ENCODE data around the gene SPOCK2. TPM values are rescaled to one million over a fixed set of nuclear protein-coding genes. Genes with fewer than 3 reads are reported as not detected.

SPOCK2 gene
- total RNA-seq, 1 donor from 2014 or later: 0.78 TPM

DNA sequence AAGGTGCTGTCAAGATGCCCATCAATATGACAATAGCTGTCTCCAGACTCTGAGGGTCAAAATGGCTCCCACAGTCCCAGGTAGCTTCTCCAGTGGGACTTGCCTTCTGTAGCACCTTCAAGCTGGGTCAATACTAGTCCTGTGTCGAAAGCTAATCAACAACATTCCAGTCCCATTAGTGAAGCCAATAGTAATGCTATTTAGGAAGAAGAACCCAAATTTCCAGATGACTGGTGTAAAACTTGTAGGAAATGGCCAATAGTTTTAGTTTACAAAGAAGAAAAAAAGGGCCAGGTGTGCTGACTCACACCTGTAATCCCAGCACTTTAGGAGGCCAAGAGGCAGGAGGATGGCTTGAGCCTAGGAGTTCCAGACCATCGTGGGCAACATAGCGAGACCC, 2.0 kb upstream of the SPOCK2 start:
- DNase-seq (ENCODE audit: low read depth): no peak

DNA sequence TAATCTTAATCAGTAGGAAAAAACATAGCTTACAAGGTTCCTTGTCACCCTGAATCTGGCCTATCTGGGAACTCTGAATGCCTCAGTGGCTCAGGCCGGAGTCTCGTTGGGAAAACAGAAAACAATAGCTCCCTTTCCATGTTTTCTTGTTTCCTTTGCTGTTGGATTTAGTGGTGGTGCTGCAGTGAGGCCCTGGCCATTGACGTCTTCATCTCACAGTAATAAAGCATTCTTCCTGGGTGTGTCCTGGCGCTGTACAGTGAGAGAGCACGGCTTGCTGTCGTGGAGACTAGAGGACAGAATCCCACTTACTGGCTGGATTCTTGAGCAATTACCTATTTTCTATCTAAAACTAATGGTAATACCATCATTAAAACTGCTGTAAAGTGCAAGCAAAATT, 1.3 kb upstream of the SPOCK2 start:
- no peak for DNase-seq (ENCODE audit: low read depth)

DNA sequence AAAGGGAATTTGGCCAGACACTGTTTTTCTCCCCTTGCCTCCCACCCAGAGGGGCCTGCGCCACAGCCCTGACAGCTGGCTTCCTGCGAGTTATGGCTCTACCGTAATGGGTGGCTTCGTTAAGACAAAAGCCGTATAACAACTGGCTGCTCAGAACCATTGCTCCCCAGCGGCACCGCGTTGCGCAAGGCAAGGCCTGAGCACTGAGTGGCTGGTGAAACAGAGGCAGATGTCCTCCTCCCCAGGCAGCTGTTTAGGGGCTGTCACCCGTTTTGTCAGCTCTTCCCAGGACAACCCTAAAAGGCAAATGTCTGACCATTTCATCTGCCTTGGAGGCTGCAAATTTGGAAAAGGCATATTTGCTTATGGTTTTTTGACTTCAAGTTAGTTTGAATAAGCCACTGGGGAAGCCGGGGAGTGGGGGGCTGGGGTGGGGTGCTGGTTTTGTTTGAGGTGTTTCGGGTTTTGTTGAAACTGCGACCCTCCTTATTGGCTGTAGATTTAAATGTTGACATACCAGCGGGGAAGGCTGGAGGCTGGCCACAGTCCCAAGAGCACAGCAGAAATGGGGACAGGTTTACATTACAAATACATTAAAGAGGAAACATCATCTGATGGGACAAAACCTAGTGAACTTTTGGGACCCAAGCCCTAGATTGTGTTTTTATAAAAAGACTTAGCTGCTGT, 681 bp upstream of the SPOCK2 start:
- peak; percentile 49 for DNase-seq (ENCODE audit: low read depth)

DNA sequence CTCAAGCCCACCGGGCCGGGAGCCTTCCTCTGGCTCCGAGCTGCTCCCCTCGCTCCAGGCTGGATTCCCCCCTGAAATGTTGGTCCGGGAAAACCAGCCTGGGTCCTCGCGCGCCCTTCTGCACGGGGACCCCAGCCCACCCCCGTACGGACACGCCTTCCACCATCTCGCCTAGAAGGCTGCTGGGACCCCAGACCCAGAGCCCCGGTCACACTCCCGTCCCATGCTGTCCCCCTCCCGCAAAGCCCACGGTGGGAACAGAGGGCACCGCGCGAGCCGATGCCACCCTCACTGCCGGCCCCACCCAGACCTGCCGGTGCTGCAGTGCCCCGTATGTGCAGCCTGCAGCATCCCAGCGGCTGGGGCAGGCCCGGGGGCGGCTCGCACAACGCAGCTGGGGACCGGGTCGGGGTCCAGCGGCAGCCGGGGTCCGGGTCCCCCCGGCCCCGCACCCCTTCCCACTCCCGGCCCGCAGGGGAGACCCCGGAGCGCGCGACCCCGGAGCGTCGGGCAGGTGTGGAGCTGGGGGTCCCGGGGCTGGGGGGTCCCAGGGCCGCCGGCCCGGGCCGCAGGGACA, 871 bp downstream of the SPOCK2 start:
- DNase-seq (ENCODE audit: low read depth): no peak

DNA sequence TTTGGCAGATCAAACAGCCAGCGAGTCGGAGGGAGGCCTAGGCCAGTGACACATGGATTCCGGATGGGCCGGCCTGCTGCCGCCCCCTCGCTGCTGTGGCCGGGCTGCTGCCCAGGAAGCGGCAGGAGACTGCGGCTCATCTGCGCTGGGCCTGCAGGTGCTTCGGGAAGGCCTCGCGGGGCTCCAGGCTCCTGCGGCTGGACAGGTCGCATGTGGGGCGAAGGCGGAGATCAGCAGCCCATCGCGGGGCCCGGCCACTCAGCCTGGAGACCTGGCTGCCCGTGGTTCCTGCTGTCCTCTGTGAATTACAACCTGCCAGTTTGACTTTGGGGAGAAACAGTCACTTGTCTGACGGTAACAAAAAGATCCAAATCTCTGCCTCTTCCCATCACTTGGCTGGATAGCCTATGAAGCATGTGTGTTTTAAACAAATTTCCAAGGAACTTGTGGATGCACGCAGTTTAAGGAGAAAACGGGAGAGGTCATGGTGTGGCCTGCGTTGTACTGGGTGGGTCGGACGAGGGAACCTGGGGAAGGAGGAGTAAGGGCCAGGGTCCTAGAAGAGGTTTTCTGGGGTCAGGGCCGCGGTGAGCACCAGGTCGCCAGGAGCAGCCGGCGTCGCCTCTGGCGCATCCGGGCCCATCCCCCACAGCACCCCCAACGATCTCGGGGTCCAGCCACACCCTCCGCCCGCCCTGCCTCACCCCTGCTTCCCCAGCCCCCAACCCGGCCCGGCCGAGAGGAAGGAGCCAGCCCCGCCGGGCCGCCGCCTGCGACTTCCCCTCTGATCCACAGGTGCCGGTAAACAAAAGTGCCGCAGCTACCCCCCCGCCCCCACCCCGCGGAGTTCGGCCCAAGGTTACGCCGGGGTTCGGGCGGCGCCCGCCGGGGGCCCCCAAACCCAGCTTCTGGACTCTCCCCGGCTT, 1.6 kb downstream of the SPOCK2 start:
- DNase-seq (ENCODE audit: low read depth): no peak

DNA sequence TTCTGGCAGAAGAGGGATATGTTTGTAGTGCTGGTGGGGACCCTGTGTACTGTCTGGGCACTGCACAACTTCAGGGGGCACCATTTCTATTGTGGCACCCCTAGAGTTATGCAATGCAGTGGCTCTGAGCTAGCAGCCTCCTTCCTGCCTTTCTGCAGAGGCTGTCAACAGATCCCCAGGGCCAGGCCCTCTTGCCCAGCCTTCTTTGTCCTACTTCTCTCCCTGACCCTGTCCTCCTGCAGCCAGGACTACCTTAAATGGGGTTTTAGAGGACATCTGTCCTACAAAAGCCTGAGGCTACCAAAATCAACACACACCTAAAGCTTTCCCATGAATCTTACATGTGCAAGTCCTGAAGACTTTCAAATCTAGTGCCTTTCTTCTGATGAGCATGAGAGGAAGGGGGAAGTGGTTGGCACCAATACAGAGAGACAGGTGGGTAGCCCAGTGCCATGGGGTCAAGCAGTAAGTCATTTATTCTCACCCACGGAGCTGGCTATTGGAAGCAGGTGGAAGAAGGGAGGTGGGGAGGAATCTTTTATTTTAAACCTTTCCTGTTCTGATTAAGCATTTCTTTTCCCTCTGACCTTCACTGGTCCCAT, 2.4 kb downstream of the SPOCK2 start:
- DNase-seq (ENCODE audit: low read depth): peak; percentile 14

DNA sequence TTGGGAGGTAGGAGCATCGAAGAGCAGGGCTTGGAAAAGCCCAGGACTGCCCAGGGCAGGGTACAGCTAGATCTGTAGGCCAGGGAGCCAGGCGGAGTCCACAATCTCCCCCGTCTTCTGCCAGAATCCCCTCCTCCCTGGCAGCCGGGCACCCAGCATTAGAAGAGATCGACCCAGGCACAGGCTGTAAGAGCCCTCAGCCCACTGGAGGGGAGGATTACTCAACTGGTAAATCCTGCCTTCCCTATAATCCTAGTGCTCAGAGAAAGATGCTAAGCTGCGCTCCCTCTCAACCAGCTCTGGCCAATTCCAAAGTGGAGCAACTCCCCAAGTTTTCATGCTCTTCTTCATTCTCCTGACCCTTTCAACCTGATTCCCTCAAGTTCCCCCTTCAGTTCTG, 3.2 kb downstream of the SPOCK2 start:
- DNase-seq (ENCODE audit: low read depth): no peak

DNA sequence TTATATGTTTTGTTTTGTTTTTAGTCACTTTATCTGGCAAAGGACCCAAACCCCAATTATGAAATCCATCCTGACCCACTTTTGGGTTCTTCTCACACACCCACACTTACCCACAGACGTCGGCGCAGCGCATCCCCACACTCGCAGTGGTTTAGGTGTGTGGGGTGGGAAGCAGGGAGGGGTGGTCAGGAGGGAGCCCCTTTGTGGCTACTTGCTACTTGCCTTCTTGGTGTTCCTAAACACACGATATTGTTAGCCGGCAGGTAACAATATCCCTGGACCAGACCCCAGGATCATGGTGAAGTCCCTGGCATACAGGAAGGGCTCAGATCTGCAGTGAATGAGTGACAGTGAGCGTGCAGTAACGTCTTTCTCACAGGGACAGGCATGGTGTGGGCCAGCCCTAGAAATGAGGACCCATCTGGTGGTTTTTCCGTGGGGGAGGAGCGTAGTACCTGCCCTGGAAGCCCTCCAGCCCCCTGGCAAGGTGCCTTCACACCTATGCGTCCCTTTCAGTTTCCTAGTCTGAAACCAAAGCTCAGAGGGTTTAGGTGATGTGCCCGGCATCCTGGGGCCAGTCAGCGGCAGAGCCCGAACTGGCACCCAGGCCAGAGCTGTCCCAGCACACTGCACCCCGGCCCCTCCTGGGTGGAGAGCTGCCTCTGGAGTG, 4.4 kb downstream of the SPOCK2 start:
- DNase-seq (ENCODE audit: low read depth): no peak

DNA sequence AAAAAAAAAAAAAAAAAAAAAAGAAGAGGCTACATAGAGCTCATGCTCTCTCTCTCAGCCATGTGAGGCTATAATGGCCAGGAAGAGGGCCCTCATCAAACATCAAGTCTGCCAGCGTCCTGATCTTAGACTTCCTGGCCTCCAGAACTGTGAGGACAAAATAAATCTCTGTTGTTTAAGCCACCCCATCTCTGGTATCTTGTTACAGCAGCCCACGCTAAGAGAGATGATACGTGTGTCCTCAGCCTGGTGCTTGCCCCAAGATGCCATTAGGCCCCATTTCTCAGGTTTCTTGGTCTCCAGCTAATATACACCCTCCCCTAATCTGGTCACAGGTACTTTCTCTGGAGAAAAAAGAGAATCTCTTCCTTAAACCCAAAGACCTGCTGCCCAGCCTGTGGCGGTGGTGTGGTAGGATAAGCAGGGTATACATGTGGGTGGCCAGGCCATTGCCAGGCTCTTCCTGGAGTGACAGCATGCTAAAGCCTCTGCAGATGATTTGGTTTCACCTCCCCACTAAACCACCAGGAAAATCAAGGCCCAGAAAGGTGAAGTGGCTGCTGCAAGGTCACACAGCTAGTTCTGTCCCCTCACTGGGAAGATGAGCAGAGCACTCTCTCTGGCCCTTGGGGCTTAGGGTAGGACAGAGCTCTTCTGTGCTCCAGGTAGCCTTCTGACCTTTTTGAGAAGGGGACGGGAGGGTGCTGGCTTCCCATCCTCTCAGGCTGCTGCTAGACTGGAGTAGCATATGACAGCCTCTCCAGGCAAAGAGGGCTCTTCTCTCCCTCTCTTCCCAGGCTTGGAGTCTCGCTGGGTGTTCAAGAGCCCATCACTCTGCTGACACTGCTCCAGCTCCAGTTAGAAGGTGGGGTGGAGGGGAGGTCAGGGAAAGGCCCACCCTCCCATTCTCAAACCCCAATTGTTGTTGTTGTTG, 5.2 kb downstream of the SPOCK2 start:
- DNase-seq (ENCODE audit: low read depth): no peak

DNA sequence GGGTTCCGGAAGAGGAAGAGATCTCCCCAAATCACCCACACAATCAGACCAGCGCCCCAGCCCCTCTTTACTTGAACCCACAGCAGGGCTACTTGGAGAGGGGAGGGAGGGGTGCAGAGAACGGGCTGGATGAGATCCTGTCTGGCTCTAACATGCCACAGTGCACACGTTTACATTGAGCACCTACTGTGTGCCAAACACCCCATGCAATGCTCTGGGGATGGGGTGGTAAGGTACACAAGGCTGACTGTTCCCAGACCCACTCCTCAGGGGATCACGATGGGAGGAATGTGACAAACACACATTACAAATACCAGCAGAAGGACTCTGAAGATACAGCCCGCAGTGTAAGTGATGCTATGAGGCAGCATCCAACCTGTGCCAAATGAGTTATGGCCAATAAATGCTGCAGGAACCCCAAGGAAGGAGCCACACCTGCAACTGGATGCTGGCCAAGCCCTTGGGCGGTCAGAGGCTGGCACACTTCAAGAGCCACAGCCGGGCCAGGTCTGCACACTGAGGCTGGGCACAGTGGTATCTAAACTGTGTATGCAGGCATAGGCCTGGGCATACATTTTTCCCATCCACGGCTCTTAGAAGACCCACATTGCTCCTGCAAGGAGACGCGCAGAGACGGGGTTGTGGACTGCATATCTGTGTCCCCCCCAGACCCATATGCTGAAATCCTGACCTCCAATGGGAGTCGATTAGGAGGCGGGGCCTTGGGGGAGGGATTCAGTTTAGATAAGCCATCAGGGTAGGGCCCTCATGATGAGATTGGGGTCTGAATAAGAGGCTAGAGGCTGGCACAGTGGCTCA, 6.4 kb downstream of the SPOCK2 start:
- DNase-seq (ENCODE audit: low read depth): no peak

DNA sequence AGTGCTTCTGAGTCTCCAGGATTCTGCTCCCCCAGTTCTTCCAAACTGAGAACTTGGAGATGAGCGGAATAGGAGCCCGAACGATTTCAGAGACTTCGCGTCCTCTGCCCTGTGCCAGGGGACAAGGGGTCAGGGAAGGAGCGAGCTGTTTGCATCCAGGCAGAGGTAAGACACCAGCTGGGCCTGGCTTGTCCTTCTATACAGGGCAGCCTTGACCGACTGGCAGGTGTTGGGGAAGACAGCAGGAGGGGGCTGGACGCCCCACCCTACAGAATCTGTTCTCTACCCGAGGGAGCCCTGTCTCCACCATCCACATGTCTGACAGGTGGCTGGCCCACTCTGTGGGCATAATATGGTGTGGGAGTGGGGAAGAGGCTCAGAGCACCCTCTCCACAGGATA, 7.1 kb downstream of the SPOCK2 start:
- DNase-seq (ENCODE audit: low read depth): peak; percentile 9

DNA sequence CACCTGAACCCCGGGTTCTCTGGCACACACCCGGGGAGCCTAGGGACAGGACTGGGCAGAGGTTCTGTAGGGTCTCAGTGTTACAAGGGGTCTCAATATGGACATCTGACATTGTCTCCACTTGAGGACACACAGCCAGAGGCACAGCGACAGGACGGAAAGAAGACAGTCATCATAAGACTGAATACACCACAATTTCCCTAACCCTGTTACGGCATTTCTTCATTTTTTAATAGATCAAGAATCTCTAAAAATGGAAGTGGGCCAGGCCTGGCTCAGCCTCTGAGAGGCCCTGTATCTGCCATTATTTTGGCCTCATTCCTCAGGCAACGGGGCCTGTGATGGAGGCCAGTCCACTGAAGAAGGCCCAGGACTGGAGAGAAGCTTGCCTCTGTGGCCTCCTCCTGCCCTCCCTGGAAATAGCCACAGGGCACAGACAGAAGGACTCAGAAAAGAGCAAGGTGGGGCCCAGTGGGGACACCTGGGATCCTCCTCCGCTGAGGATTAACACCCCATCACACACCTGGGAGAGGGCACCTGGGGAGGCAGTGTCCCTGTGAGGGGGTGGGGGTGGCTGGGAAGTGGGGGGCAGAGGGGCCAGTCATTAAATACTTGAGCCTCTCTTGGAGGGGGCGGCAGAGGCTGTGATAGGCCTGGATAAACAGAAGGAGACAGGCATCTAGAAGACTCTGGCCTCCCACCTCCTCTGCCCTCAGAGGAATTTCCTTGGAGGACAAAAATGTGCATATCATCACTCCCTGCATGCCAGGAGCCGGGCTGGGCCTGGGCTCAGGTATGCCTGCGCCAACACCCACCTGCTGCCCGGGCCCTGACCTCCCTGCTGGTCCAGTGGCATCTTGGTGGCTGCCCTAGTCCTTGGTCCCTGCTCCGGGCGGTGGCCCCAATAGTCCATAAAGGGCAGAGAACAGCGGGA, 8.0 kb downstream of the SPOCK2 start:
- no peak for DNase-seq (ENCODE audit: low read depth)

DNA sequence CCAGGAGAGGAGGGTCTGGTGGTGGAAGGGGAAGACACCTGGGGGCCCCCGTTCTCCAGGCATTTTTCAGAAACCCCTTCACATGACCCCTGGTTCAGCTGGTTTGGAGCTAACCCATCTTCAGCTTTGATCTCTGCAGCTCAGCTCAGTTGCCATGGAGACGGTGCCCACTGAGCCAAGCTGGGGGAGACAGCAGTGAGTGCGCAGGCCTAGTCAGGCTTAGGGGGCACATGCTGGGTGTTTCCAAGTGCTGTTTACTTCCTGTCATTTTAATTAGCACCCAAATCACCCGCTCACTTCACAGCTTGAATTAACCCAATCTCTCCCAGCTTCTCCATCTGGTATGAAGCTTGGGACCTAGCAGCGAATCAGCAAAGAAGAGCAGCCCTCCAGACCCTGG, 9.0 kb downstream of the SPOCK2 start:
- no peak for DNase-seq (ENCODE audit: low read depth)

DNA sequence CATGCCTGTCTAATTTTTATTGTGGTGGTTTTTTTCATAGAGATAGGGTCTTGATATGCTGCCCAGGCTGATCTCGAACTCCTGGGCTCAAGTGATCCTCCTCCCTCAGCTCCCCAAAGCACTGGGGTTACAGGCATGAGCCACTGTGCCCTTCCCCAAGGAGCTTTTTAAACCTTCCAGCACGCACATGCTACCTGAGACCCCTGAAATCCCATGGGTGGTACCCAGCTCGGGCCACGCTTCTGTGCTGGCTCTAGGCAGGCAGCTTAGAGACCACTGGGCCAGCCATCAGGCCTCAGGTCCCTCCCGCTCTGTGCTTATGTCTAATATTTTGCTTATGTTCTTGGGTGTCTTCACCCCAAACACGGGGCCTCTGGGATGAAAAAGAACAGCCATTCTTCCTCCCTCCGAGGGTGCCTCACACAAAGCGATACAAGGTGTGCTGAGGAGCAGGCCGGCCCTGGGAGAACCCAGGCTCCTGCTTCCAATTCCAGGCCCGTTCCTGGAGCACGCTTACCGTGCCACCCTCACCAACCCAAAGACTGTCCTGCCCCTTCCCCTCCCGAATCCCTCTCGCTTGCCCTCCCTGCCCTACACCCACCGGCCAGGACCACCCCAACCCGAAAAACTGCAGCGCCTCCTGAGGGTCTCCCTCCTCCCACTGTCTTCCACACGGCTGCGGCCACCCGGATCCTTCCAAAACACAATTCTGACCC, 10.9 kb downstream of the SPOCK2 start:
- DNase-seq (ENCODE audit: low read depth): no peak

DNA sequence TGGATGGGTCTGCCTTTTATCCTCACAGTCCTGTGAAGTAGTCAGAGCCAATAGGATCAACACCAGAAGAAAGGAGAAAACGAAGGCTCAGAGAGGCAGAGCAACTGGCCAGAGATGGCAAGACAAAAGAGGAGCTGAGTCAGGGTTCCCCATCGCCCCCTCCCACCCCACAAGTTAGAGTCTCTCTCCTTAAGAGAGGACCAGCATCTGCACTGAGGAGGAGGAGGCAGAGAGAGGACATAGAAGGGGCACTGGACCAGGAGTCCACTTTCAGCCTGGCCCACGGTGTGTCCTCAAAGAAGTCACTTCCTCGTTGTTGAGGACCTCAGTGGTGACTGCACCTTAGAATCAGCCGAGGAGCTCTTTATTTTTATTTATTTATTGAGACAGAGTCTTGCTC, 11.6 kb downstream of the SPOCK2 start:
- no peak for DNase-seq (ENCODE audit: low read depth)

DNA sequence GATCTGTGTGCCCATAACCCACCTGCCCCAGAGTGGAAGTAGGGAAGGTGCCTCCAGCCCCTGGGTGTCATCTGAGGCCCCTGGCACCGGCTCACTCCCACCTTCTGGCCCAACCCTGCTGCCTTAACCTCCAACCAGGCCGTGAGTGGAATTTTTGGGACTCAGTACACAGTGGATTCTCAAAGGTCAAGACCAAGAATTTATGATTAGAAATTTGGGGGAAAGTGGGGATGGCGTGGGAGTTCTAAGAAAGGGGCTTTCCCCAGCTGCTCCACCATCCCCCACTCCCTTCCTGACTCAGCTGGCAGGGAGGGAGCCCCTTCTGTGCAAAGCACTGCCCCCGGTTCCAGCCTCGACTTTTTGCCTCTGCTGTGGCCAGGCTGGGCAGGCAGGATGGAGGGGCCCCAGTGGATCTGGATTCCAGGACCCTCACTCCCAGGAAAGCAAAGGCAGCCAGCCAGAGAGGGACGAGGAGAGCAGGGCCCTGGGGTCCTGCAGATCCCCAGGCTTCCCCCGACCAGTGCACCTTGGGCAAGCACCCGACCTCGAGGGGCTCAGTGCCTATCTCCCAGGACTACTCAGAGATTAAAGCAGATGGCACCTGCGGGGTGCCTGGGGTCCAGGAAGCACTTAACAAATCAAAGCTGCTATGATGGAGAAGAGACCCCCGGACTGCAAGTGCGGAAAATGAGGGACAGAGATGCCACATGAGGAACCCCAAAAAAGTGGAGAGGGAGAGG, 12.8 kb downstream of the SPOCK2 start:
- no peak for DNase-seq (ENCODE audit: low read depth)
